Astrocyte (in vitro differentiated cells and primary cell): Measurements from ENCODE around the gene PRR30.

ENCODE experiments used
- CTCF ChIP-seq: IDR thresholded peaks from 2 replicates; pipeline ENCODE4 v1.5.1; 2011; ENCODE audit warnings: low read depth, mild to moderate bottlenecking, inconsistent platforms, low read length, moderate library complexity; ENCODE audit not compliant: insufficient read depth
- EZH2 ChIP-seq: IDR thresholded peaks from 2 replicates; pipeline ENCODE4 v1.6.1; 2012; ENCODE audit warnings: mild to moderate bottlenecking, low read length, inconsistent platforms; ENCODE audit not compliant: insufficient read depth

GRCh38 chr2:27134781-27135477 is 4.3 kb downstream of the PRR30 start:
- TF ChIP-seq CTCF: no peak
- TF ChIP-seq EZH2: no peak
